ENCODE measurements around the gene CBLL1. TPM values are rescaled to one million over a fixed set of nuclear protein-coding genes. Genes with fewer than 3 reads are reported as not detected.

CBLL1 gene
- 10 to 100 TPM; 14.4 to 24.2 (median 19.9) TPM for polyA plus RNA-seq (ENCODE audit: insufficient read length in 10 of 10)
- long read RNA-seq, donor 1, full-length matches to known transcripts = 2 of 2 reads
- long read RNA-seq, donor 1, partial matches to known transcripts = 0 of 2 reads
- long read RNA-seq, donor 1, other reads (novel, unspliced or antisense) = 0 of 2 reads
- long read RNA-seq, donor 2, full-length matches to known transcripts = 1 of 1 reads
- long read RNA-seq, donor 2, partial matches to known transcripts = 0 of 1 reads
- long read RNA-seq, donor 2, other reads (novel, unspliced or antisense) = 0 of 1 reads
- long read RNA-seq, donor 3 = 0 reads
- long read RNA-seq, donor 4, full-length matches to known transcripts = 8 of 8 reads
- long read RNA-seq, donor 4, partial matches to known transcripts = 0 of 8 reads
- long read RNA-seq, donor 4, other reads (novel, unspliced or antisense) = 0 of 8 reads
- long read RNA-seq, donor 5, full-length matches to known transcripts = 7 of 7 reads
- long read RNA-seq, donor 5, partial matches to known transcripts = 0 of 7 reads
- long read RNA-seq, donor 5, other reads (novel, unspliced or antisense) = 0 of 7 reads
- long read RNA-seq, donor 6, full-length matches to known transcripts = 5 of 5 reads
- long read RNA-seq, donor 6, partial matches to known transcripts = 0 of 5 reads
- long read RNA-seq, donor 6, other reads (novel, unspliced or antisense) = 0 of 5 reads
- long read RNA-seq, donor 7, full-length matches to known transcripts = 2 of 2 reads
- long read RNA-seq, donor 7, partial matches to known transcripts = 0 of 2 reads
- long read RNA-seq, donor 7, other reads (novel, unspliced or antisense) = 0 of 2 reads
- long read RNA-seq, donor 8, full-length matches to known transcripts = 4 of 4 reads
- long read RNA-seq, donor 8, partial matches to known transcripts = 0 of 4 reads
- long read RNA-seq, donor 8, other reads (novel, unspliced or antisense) = 0 of 4 reads
- long read RNA-seq, donor 9 = 0 reads

- DNase-seq = peak; percentile 97 to 99 (median 97)
These were observed at the start of gene CBLL1 for GRCh38 chr7:107743567-107744344. Gene CBLL1, plus strand, starts transcription at chr7:107744142. Its CDS starts 22 bp downstream, at chr7:107744164.

GRCh38 chr7:107694386-107694785 lies 49.6 kb upstream of the CBLL1 start:
- peak; percentile 29 to 66 (median 45) for DNase-seq

- no peak for DNase-seq
These were observed 47.5 kb upstream of the CBLL1 start for GRCh38 chr7:107696330-107696946.

- DNase-seq = peak in 2 of 3 donors; percentile 41 to 73
These were observed 46.5 kb upstream of the CBLL1 start for GRCh38 chr7:107697321-107698049.

- no peak for DNase-seq
These were observed 43.4 kb upstream of the CBLL1 start for GRCh38 chr7:107700570-107700969.

- no peak for DNase-seq
These were observed 42.8 kb upstream of the CBLL1 start for GRCh38 chr7:107701191-107701590.

- DNase-seq = no peak
These were observed 40.7 kb upstream of the CBLL1 start for GRCh38 chr7:107703219-107703618.

- no peak for DNase-seq
These were observed 40.1 kb upstream of the CBLL1 start for GRCh38 chr7:107703872-107704271.

- no peak for DNase-seq
These were observed 35.0 kb upstream of the CBLL1 start for GRCh38 chr7:107708956-107709355.

- DNase-seq = no peak
These were observed 32.6 kb upstream of the CBLL1 start for GRCh38 chr7:107711301-107711700.

GRCh38 chr7:107712025-107712424 lies 31.9 kb upstream of the CBLL1 start:
- DNase-seq = no peak

- DNase-seq = no peak
These were observed 31.0 kb upstream of the CBLL1 start for GRCh38 chr7:107712896-107713295.

- DNase-seq = no peak
These were observed 28.4 kb upstream of the CBLL1 start for GRCh38 chr7:107715531-107715930.

- no peak for DNase-seq
These were observed 25.3 kb upstream of the CBLL1 start for GRCh38 chr7:107718456-107719193.

GRCh38 chr7:107721286-107721685 lies 22.7 kb upstream of the CBLL1 start:
- no peak for DNase-seq

- no peak for DNase-seq
These were observed 20.7 kb upstream of the CBLL1 start for GRCh38 chr7:107723255-107723654.

- DNase-seq = peak; percentile 47 to 70 (median 61)
These were observed 18.7 kb upstream of the CBLL1 start for GRCh38 chr7:107725138-107725740.

- DNase-seq = no peak
These were observed 17.4 kb upstream of the CBLL1 start for GRCh38 chr7:107726356-107727130.

Measured in muscle of back (tissue), 13 donors.